Cardiac muscle cell (in vitro differentiated cells and primary cell): ENCODE measurements around the gene DPH2. TPM values are rescaled to one million over a fixed set of nuclear protein-coding genes. Genes with fewer than 3 reads are reported as not detected.

Experiments
- DNase-seq, 2 donors: peaks; one replicate each; pipeline versions ENCODE4 v3.0.0 to v3.0.0-alpha.2; 2010 to 2017; ENCODE audit warnings: low read depth in 1 of 2, low spot score in 1 of 2
- H3K27ac ChIP-seq: fragments of 200-600 bp; sonication (generic); 2 replicates; pipeline ENCODE4 v1.5.1; 2016
- H3K27me3 ChIP-seq: fragments of 200-600 bp; sonication (generic); 2 replicates; pipeline ENCODE4 v1.6.0; 2016; ENCODE audit warnings: control low read depth
- H3K36me3 ChIP-seq: fragments of 200-600 bp; sonication (generic); 2 replicates; pipeline ENCODE4 v1.5.1; 2016; ENCODE audit warnings: control low read depth
- H3K4me1 ChIP-seq: fragments of 200-600 bp; sonication (generic); 2 replicates; pipeline ENCODE4 v1.8.1; 2017; ENCODE audit warnings: low read depth, mild to moderate bottlenecking, mixed run types
- H3K4me3 ChIP-seq: fragments of 200-600 bp; sonication (generic); 2 replicates; pipeline ENCODE4 v1.5.1; 2016; ENCODE audit warnings: mild to moderate bottlenecking
- H3K9me3 ChIP-seq: fragments of 200-600 bp; sonication (generic); 2 replicates; pipeline ENCODE4 v1.5.1; 2017; ENCODE audit warnings: low read depth, mild to moderate bottlenecking, control low read depth
- CTCF ChIP-seq: IDR thresholded peaks from 2 replicates; pipeline ENCODE4 v1.5.1; 2012; ENCODE audit warnings: low read depth, mild to moderate bottlenecking, low read length
- polyA plus RNA-seq: library from polyadenylated mRNA; unstranded; fragments of >200 nt; fragmentation: Nextera tagmentation; extraction: Ambion mirVana; gene quantifications from 2 replicates; pipeline ENCODE4 v1.2.1, GENCODE V29; 2016
- total RNA-seq: library from RNA; depleted of rRNA; stranded (reverse); fragments of >200 nt; gene quantifications from 2 replicates; pipeline ENCODE4 v1.2.3, GENCODE V29; 2016

DPH2 gene
- total and polyA plus RNA-seq, 2 experiments from 2014 or later, result 20.7 to 21.5 TPM

- no peaks in the 10 kb centered on the region for H3K4me1 ChIP-seq
Observed at GRCh38 chr1:44000122-44000665, 30.4 kb downstream of the DPH2 start.

GRCh38 chr1:44002165-44002564 is 32.4 kb downstream of the DPH2 start:
- no peak for TF ChIP-seq CTCF
- H3K9me3 ChIP-seq, result no peaks in the 10 kb centered on the region

More at GRCh38 chr1:44000122-44000665, 30.4 kb downstream of the DPH2 start:
- H3K4me3 ChIP-seq, result no peak overlapping the region
- H3K36me3 ChIP-seq, result no peaks in the 10 kb centered on the region
- H3K27me3 ChIP-seq, result no peaks in the 10 kb centered on the region
- no peaks in the 10 kb centered on the region for H3K9me3 ChIP-seq
- no peak for DNase-seq
- TF ChIP-seq CTCF, result no peak
- no peak overlapping the region for H3K27ac ChIP-seq

GRCh38 chr1:44002606-44003157 is 32.9 kb downstream of the DPH2 start:
- peak; percentile 22 for TF ChIP-seq CTCF
- Histone ChIP-seq H3K27ac (no peak overlapping the region), H3K4me3 (no peak overlapping the region), H3K4me1 (no peaks in the 10 kb centered on the region), H3K27me3 (no peaks in the 10 kb centered on the region), H3K36me3 (no peaks in the 10 kb centered on the region), H3K9me3 (no peaks in the 10 kb centered on the region)
- no peak for DNase-seq

More at GRCh38 chr1:44002165-44002564, 32.4 kb downstream of the DPH2 start:
- Histone ChIP-seq H3K4me1 (no peaks in the 10 kb centered on the region), H3K27me3 (no peaks in the 10 kb centered on the region), H3K27ac (no peak overlapping the region), H3K36me3 (no peaks in the 10 kb centered on the region), H3K4me3 (no peak overlapping the region)
- no peak for DNase-seq

GRCh38 chr1:44008259-44008658 is 38.4 kb downstream of the DPH2 start:
- no peak for TF ChIP-seq CTCF
- H3K27me3 ChIP-seq, result no peaks in the 10 kb centered on the region
- H3K9me3 ChIP-seq, result no peaks in the 10 kb centered on the region

GRCh38 chr1:44010935-44011471 is 41.2 kb downstream of the DPH2 start:
- no peaks in the 10 kb centered on the region for H3K27me3 ChIP-seq
- H3K4me1 ChIP-seq, result peaks cover 5% of the 10 kb centered on the region
- no peak overlapping the region for H3K4me3 ChIP-seq
- DNase-seq, result no peak
- no peak overlapping the region for H3K27ac ChIP-seq
- no peak for TF ChIP-seq CTCF
- H3K36me3 ChIP-seq, result no peaks in the 10 kb centered on the region
- no peaks in the 10 kb centered on the region for H3K9me3 ChIP-seq

More at GRCh38 chr1:44008259-44008658, 38.4 kb downstream of the DPH2 start:
- Histone ChIP-seq H3K36me3 (no peaks in the 10 kb centered on the region), H3K4me3 (no peak overlapping the region), H3K27ac (no peak overlapping the region), H3K4me1 (no peaks in the 10 kb centered on the region)
- no peak for DNase-seq
